K562 (cell line): ENCODE data around the gene RBM28. TPM values are rescaled to one million over a fixed set of nuclear protein-coding genes. Genes with fewer than 3 reads are reported as not detected.
A peak's percentile ranks its signal among the peaks of the same experiment; 100 is the strongest.

Experiments used
- BCL6 ChIP-seq: fragments of 250-450 bp; sonication (Bioruptor Pico); IDR thresholded peaks from 2 replicates; pipeline ENCODE4 v1.4.0; 2020
- BRD4 ChIP-seq: fragments of 200-600 bp; sonication (generic); IDR thresholded peaks from 2 replicates; pipeline ENCODE4 v1.6.1; 2017; ENCODE audit warnings: inconsistent platforms
- C11orf30 ChIP-seq: fragments of 450-650 bp; IDR thresholded peaks from 2 replicates; pipeline ENCODE4 v1.6.1; 2016; ENCODE audit warnings: low read depth, mild to moderate bottlenecking
- DPF2 ChIP-seq: fragments of 450-650 bp; IDR thresholded peaks from 2 replicates; pipeline ENCODE4 v1.6.1; 2016
- EP400 ChIP-seq: fragments of 450-650 bp; IDR thresholded peaks from 2 replicates; pipeline ENCODE4 v1.6.1; 2017; ENCODE audit warnings: antibody characterized with exemption, mild to moderate bottlenecking, moderate library complexity
- FOXJ2 ChIP-seq: fragments of 200-800 bp; sonication (Bioruptor generic); IDR thresholded peaks from 2 replicates; pipeline ENCODE4 v1.6.1; 2016; ENCODE audit warnings: missing genetic modification characterization, missing compliant biosample characterization
- MAZ ChIP-seq, 2 experiments: fragments of 450-650 bp in 1 of 2; sonication (generic) in 1 of 2; formaldehyde crosslinking; IDR thresholded peaks in 1 of 2; conservative IDR thresholded peaks in 1 of 2; 2 replicates each; pipeline versions ENCODE4 v1.4.0 to v1.5.0; 2020; ENCODE audit warnings: mild to moderate bottlenecking in 1 of 2, missing genetic modification reagents in 1 of 2
- NFRKB ChIP-seq: fragments of 450-650 bp; IDR thresholded peaks from 2 replicates; pipeline ENCODE4 v1.6.1; 2016; ENCODE audit warnings: low read depth
- POLR2B ChIP-seq: fragments of 450-650 bp; IDR thresholded peaks from 2 replicates; pipeline ENCODE4 v1.6.1; 2018; ENCODE audit warnings: low read depth; ENCODE audit not compliant: partially characterized antibody
- PPARD ChIP-seq: fragments of 250-450 bp; sonication (Bioruptor Pico); IDR thresholded peaks from 2 replicates; pipeline ENCODE4 v1.8.0; 2022; ENCODE audit warnings: inconsistent platforms, mild to moderate bottlenecking, moderate library complexity
- ZBTB1 ChIP-seq: sonication (generic); formaldehyde crosslinking; IDR thresholded peaks from 2 replicates; pipeline ENCODE4 v1.8.1; 2023; ENCODE audit warnings: missing genetic modification reagents, low read depth, mild to moderate bottlenecking, borderline replicate concordance
- ZFPM2 ChIP-seq: fragments of 250-450 bp; sonication (Bioruptor Pico); IDR thresholded peaks from 2 replicates; pipeline ENCODE4 v1.5.1; 2022; ENCODE audit warnings: mild to moderate bottlenecking
- ZNF584 ChIP-seq: fragments of 200-800 bp; sonication (Bioruptor generic); IDR thresholded peaks from 2 replicates; pipeline ENCODE4 v1.6.1; 2016; ENCODE audit warnings: low read depth, mild to moderate bottlenecking, missing genetic modification characterization, missing compliant biosample characterization
- ZNF707 ChIP-seq: fragments of 250-450 bp; sonication (Bioruptor Pico); conservative IDR thresholded peaks from 2 replicates; pipeline ENCODE4 v1.8.0; 2022; ENCODE audit warnings: inconsistent platforms, mild to moderate bottlenecking, moderate library complexity
- polyA plus RNA-seq, 8 experiments: library from polyadenylated mRNA; depleted of rRNA in 4 of 8; stranded (reverse) in 5 of 8; unstranded in 3 of 8; fragments of >200 nt; fragmentation: Nextera tagmentation in 2 of 8; fragmentation: Illumina TruSeq in 1 of 8; extraction: Ambion mirVana in 2 of 8; extraction: Trizol in 1 of 8; gene quantifications; 2 replicates each; pipeline versions ENCODE4 v1.2.1 to v1.2.3, GENCODE V29; 2011 to 2014; ENCODE audit warnings: inconsistent platforms in 1 of 8, missing spikeins in 1 of 8
- total RNA-seq, 7 experiments: library from RNA; depleted of rRNA in 6 of 7; stranded (reverse); fragments of >200 nt in 6 of 7; fragmentation: Illumina TruSeq in 2 of 7; extraction: Trizol in 2 of 7; gene quantifications; 2 replicates each; pipeline versions ENCODE4 v1.2.1 to v1.2.3, GENCODE V29; 2011 to 2021; ENCODE audit warnings: low replicate concordance in 1 of 7
- TF ChIP-seq, protein P1 (sequence below): sonication (generic); formaldehyde crosslinking; IDR thresholded peaks from 2 replicates; pipeline ENCODE4 v1.8.0; 2023; ENCODE audit warnings: mild to moderate bottlenecking, missing genetic modification reagents
- TF ChIP-seq, protein P2 (sequence below): fragments of 250-450 bp; sonication (Bioruptor Pico); IDR thresholded peaks from 2 replicates; pipeline ENCODE4 v1.8.0; 2022; ENCODE audit warnings: moderate library complexity, mild to moderate bottlenecking, inconsistent platforms
- TF ChIP-seq, protein P3 (sequence below): fragments of 450-650 bp; formaldehyde crosslinking; conservative IDR thresholded peaks from 2 replicates; pipeline ENCODE4 v1.4.0; 2022; ENCODE audit warnings: mild to moderate bottlenecking, missing genetic modification characterization
- TF ChIP-seq, protein P4 (sequence below): fragments of 250-450 bp; sonication (Bioruptor Pico); IDR thresholded peaks from 2 replicates; pipeline ENCODE4 v1.5.1; 2021; ENCODE audit warnings: mild to moderate bottlenecking

Gene RBM28
- total and polyA plus RNA-seq, 9 of the 15 experiments (the other 6 are each of a cell fraction or from before 2014, with no cell fraction given): 65.8 to 213 (median 138) TPM

DNA sequence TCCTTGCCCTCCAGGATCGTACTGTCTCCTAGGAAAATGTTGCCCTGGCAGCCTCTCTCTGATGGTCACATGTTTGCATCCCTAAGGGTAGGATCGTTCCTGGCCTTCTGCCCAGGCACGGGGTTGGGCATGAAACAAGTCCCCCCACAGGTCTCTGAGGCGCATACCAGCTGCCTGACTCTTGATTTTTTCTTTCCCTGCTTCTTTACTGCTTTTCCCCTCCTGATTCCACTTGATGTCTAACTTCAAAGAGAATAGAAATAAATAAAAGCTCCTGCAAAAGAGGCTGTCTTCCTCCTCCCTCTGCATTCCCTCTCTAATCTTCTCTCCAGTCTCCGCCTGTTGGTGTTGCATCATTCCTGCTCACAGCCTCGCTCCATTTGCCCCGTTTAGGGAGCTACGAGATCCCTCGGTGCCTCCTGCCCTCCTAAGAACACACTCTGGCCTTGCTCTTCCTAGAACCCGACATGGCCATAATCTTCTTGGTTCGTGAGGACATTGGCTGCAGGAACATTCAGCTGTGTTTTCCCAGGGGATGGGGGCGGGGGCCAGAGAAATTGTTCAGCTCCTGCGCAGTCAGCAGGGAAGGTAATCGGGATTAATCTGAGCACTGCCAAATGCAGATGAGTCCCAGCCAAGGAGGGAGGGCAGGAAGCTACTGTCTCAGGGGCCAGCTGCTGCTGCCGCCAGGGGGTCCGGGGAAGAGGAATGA, 76.7 kb downstream of the RBM28 start (continued):
- peak; percentile 65; the same call in 1 of the 2 replicates for TF ChIP-seq DPF2
- TF ChIP-seq NFRKB: peak; percentile 66; the same call in 1 of the 2 replicates
- TF ChIP-seq, protein P1, sequence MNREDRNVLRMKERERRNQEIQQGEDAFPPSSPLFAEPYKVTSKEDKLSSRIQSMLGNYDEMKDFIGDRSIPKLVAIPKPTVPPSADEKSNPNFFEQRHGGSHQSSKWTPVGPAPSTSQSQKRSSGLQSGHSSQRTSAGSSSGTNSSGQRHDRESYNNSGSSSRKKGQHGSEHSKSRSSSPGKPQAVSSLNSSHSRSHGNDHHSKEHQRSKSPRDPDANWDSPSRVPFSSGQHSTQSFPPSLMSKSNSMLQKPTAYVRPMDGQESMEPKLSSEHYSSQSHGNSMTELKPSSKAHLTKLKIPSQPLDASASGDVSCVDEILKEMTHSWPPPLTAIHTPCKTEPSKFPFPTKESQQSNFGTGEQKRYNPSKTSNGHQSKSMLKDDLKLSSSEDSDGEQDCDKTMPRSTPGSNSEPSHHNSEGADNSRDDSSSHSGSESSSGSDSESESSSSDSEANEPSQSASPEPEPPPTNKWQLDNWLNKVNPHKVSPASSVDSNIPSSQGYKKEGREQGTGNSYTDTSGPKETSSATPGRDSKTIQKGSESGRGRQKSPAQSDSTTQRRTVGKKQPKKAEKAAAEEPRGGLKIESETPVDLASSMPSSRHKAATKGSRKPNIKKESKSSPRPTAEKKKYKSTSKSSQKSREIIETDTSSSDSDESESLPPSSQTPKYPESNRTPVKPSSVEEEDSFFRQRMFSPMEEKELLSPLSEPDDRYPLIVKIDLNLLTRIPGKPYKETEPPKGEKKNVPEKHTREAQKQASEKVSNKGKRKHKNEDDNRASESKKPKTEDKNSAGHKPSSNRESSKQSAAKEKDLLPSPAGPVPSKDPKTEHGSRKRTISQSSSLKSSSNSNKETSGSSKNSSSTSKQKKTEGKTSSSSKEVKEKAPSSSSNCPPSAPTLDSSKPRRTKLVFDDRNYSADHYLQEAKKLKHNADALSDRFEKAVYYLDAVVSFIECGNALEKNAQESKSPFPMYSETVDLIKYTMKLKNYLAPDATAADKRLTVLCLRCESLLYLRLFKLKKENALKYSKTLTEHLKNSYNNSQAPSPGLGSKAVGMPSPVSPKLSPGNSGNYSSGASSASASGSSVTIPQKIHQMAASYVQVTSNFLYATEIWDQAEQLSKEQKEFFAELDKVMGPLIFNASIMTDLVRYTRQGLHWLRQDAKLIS: peak; percentile 70; the same call in 1 of the 2 replicates
- TF ChIP-seq, protein P2, sequence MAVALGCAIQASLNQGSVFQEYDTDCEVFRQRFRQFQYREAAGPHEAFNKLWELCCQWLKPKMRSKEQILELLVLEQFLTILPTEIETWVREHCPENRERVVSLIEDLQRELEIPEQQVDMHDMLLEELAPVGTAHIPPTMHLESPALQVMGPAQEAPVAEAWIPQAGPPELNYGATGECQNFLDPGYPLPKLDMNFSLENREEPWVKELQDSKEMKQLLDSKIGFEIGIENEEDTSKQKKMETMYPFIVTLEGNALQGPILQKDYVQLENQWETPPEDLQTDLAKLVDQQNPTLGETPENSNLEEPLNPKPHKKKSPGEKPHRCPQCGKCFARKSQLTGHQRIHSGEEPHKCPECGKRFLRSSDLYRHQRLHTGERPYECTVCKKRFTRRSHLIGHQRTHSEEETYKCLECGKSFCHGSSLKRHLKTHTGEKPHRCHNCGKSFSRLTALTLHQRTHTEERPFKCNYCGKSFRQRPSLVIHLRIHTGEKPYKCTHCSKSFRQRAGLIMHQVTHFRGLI: 0 out of 2 replicates have a peak, but pooled peaks have one; percentile 28
- TF ChIP-seq PPARD (CRISPR knock-in tag): peak; percentile 46; the same call in 1 of the 2 replicates
- peak; percentile 73 for TF ChIP-seq POLR2B
- TF ChIP-seq, protein P3, sequence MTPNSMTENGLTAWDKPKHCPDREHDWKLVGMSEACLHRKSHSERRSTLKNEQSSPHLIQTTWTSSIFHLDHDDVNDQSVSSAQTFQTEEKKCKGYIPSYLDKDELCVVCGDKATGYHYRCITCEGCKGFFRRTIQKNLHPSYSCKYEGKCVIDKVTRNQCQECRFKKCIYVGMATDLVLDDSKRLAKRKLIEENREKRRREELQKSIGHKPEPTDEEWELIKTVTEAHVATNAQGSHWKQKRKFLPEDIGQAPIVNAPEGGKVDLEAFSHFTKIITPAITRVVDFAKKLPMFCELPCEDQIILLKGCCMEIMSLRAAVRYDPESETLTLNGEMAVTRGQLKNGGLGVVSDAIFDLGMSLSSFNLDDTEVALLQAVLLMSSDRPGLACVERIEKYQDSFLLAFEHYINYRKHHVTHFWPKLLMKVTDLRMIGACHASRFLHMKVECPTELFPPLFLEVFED (CRISPR knock-in tag): 0 out of 2 replicates have a peak, but pooled peaks have one; percentile 62
- TF ChIP-seq FOXJ2 (tag): peak; percentile 60; the same call in 1 of the 2 replicates
- TF ChIP-seq, protein P4, sequence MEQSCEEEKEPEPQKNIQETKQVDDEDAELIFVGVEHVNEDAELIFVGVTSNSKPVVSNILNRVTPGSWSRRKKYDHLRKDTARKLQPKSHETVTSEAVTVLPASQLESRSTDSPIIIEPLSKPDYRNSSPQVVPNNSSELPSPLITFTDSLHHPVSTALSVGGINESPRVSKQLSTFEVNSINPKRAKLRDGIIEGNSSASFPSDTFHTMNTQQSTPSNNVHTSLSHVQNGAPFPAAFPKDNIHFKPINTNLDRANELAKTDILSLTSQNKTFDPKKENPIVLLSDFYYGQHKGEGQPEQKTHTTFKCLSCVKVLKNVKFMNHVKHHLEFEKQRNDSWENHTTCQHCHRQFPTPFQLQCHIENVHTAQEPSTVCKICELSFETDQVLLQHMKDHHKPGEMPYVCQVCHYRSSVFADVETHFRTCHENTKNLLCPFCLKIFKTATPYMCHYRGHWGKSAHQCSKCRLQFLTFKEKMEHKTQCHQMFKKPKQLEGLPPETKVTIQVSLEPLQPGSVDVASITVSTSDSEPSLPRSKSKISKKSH (CRISPR knock-in tag): no peak
- TF ChIP-seq BCL6 (CRISPR knock-in tag): peak; percentile 21; the same call in 1 of the 2 replicates
- peak; percentile 35; the same call in 1 of the 2 replicates for TF ChIP-seq ZBTB1 (CRISPR knock-in tag)
- TF ChIP-seq C11orf30: peak; percentile 47; the same call in 1 of the 2 replicates
- peak; percentile 49; the same call in 1 of the 2 replicates for TF ChIP-seq ZNF584
- TF ChIP-seq EP400: peak; percentile 90
- TF ChIP-seq BRD4: no peak
- 0 out of 2 replicates have a peak, but pooled peaks have one; percentile 71 for TF ChIP-seq ZFPM2 (CRISPR knock-in tag)
- TF ChIP-seq MAZ (CRISPR knock-in tag; conservative IDR thresholded peaks at IDR 0.05 in 1 of 2, IDR thresholded peaks at IDR 0.05 in 1 of 2): peak in 1 of 2 experiments; percentile 33; a peak in 1 of 4 replicates
- no peak for TF ChIP-seq ZNF707 (CRISPR knock-in tag)
